Measurements from ENCODE around the gene EPGN. TPM values are rescaled to one million over a fixed set of nuclear protein-coding genes. Genes with fewer than 3 reads are reported as not detected.

EPGN gene
- total and polyA plus RNA-seq, 2 donors (not counting 1 experiment from before 2014, with no cell fraction given), result 0.32 TPM; not detected in 1

DNA sequence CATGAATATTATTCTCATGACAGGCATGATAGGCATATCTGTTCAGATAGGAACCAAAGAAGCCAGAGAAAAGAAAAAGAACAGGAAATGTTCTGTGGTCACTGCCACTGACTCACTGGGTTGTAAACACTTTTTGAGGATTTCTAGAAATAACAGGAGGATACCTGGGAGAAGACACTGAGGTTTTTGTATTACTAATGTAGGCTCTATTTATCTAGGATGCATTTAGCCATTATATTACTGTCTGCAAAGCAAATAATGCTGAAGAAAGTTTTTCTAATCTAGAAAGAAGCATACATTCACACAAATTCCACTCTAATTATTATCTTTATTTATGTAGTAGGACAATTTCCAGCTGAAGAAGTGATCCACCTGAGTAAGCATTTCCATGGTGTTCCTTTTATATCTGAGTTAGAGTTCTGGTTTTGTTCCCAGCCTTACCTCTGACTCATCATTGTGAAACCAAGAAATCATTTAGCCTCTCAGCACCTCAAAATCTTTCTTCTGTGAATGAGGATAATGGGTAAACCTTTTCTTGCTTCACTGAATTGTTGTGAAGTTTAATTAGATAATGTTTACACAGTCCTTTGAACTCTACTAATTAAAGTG lies 40.2 kb upstream of the EPGN start:
- no peaks in the 10 kb centered on the region for H3K9me3 ChIP-seq (ENCODE audit: control extremely low read depth in 1 of 3, control insufficient read depth in 2 of 3, insufficient read depth in 1 of 3, low read length in 2 of 3)
- no peak overlapping the region for H3K27ac ChIP-seq (ENCODE audit: low read length in 2 of 2)
- TF ChIP-seq EZH2 (IDR thresholded peaks at IDR 0.05; ENCODE audit: borderline replicate concordance, insufficient read depth, low read depth, low read length, poor library complexity, severe bottlenecking), result no peak
- TF ChIP-seq, protein P1, sequence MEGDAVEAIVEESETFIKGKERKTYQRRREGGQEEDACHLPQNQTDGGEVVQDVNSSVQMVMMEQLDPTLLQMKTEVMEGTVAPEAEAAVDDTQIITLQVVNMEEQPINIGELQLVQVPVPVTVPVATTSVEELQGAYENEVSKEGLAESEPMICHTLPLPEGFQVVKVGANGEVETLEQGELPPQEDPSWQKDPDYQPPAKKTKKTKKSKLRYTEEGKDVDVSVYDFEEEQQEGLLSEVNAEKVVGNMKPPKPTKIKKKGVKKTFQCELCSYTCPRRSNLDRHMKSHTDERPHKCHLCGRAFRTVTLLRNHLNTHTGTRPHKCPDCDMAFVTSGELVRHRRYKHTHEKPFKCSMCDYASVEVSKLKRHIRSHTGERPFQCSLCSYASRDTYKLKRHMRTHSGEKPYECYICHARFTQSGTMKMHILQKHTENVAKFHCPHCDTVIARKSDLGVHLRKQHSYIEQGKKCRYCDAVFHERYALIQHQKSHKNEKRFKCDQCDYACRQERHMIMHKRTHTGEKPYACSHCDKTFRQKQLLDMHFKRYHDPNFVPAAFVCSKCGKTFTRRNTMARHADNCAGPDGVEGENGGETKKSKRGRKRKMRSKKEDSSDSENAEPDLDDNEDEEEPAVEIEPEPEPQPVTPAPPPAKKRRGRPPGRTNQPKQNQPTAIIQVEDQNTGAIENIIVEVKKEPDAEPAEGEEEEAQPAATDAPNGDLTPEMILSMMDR (IDR thresholded peaks at IDR 0.05), result no peak
- intact Hi-C loops (cut with micrococcal nuclease), result no loop called here
- no peak for DNase-seq
- no peak overlapping the region for H3K4me3 Mint-ChIP-seq
- H3K27me3 Mint-ChIP-seq, result no peaks in the 10 kb centered on the region
- POLR2A ChIA-PET, result no interaction called here
- no peaks in the 10 kb centered on the region for H3K4me1 Mint-ChIP-seq
- ATAC-seq (ENCODE audit: low read depth), result no peak
- no peaks in the 10 kb centered on the region for H3K36me3 ChIP-seq (replicated peaks in 1 of 2; ENCODE audit: control extremely low read depth in 1 of 2, control insufficient read depth in 1 of 2, extremely low read depth in 1 of 2, insufficient read depth in 2 of 2, low read length in 1 of 2)
- no peaks in the 10 kb centered on the region for H3K4me1 ChIP-seq (ENCODE audit: control insufficient read depth in 2 of 2, insufficient read depth in 2 of 2, low read length in 2 of 2)
- H3K9me3 Mint-ChIP-seq (ENCODE audit: insufficient read depth), result no peaks in the 10 kb centered on the region
- no peaks in the 10 kb centered on the region for H3K79me2 ChIP-seq (ENCODE audit: control insufficient read depth, insufficient read depth, low read length)
- H3K4me3 ChIP-seq (ENCODE audit: control extremely low read depth in 1 of 5, extremely low read depth in 1 of 5, insufficient read depth in 1 of 5, low read depth in 2 of 5, low read length in 4 of 5), result no peak overlapping the region
- no peaks in the 10 kb centered on the region for H4K20me1 ChIP-seq (ENCODE audit: control insufficient read depth, insufficient read depth, low read length, poor library complexity, severe bottlenecking)
- H2AFZ ChIP-seq (ENCODE audit: insufficient read depth, low read depth, low read length, poor library complexity, severe bottlenecking), result no peak overlapping the region
- CTCF ChIA-PET, result no interaction called here
- H3K4me2 ChIP-seq (replicated peaks; ENCODE audit: low read depth, low read length, poor library complexity, severe bottlenecking), result no peak overlapping the region
- no peak overlapping the region for H3K27ac Mint-ChIP-seq
- no peak overlapping the region for H3K9ac ChIP-seq (ENCODE audit: low read length)
- H3K27me3 ChIP-seq (replicated peaks in 1 of 4; ENCODE audit: control extremely low read depth in 1 of 4, control insufficient read depth in 3 of 4, insufficient read depth in 4 of 4, low read length in 3 of 4), result no peaks in the 10 kb centered on the region

DNA sequence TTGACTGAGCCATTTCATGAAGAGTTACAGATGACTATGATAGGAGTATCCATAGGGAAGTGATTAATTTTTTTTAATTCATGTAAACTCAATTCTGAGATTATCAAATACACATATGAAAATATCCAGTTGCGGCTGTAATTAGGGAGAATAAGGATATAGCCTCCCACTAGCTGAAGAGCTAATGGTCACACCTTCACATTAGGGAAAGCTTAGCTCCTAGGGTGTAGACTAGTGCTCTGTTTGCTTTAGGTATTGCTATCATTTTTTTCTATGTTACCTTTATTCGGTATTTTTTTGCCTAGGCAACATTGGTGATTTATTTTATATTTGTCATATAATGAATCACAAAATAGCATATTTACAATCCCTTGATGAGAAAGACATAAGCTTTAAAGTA lies 39.6 kb upstream of the EPGN start:
- no peaks in the 10 kb centered on the region for H4K20me1 ChIP-seq (ENCODE audit: control insufficient read depth, insufficient read depth, low read length, poor library complexity, severe bottlenecking)
- DNase-seq, result no peak
- WGBS (ENCODE audit: insufficient coverage), result no CpG with 5 or more reads among the region's 2 CpGs

More for the DNA sequence above, 39.6 kb upstream of the EPGN start:
- Mint-ChIP-seq H3K9me3 (ENCODE audit: insufficient read depth) (no peaks in the 10 kb centered on the region), H3K27ac (no peak overlapping the region), H3K27me3 (no peaks in the 10 kb centered on the region), H3K4me3 (no peak overlapping the region), H3K4me1 (no peaks in the 10 kb centered on the region)
- intact Hi-C loops (cut with micrococcal nuclease), result no loop called here
- Histone ChIP-seq H2AFZ (ENCODE audit: insufficient read depth, low read depth, low read length, poor library complexity, severe bottlenecking) (no peak overlapping the region), H3K36me3 (replicated peaks in 1 of 2; ENCODE audit: control extremely low read depth in 1 of 2, control insufficient read depth in 1 of 2, extremely low read depth in 1 of 2, insufficient read depth in 2 of 2, low read length in 1 of 2) (no peaks in the 10 kb centered on the region), H3K79me2 (ENCODE audit: control insufficient read depth, insufficient read depth, low read length) (no peaks in the 10 kb centered on the region), H3K27me3 (replicated peaks in 1 of 4; ENCODE audit: control extremely low read depth in 1 of 4, control insufficient read depth in 3 of 4, insufficient read depth in 4 of 4, low read length in 3 of 4) (no peaks in the 10 kb centered on the region), H3K4me2 (replicated peaks; ENCODE audit: low read depth, low read length, poor library complexity, severe bottlenecking) (no peak overlapping the region), H3K4me1 (ENCODE audit: control insufficient read depth in 2 of 2, insufficient read depth in 2 of 2, low read length in 2 of 2) (no peaks in the 10 kb centered on the region), H3K9ac (ENCODE audit: low read length) (no peak overlapping the region), H3K27ac (ENCODE audit: low read length in 2 of 2) (no peak overlapping the region), H3K4me3 (ENCODE audit: control extremely low read depth in 1 of 5, extremely low read depth in 1 of 5, insufficient read depth in 1 of 5, low read depth in 2 of 5, low read length in 4 of 5) (no peak overlapping the region), H3K9me3 (ENCODE audit: control extremely low read depth in 1 of 3, control insufficient read depth in 2 of 3, insufficient read depth in 1 of 3, low read length in 2 of 3) (no peaks in the 10 kb centered on the region)
- no peak for TF ChIP-seq EZH2 (IDR thresholded peaks at IDR 0.05; ENCODE audit: borderline replicate concordance, insufficient read depth, low read depth, low read length, poor library complexity, severe bottlenecking)
- TF ChIP-seq, protein P1 (IDR thresholded peaks at IDR 0.05), result no peak
- ChIA-PET CTCF (no interaction called here), POLR2A (no interaction called here)
- no peak for ATAC-seq (ENCODE audit: low read depth)

Measured in B cell (primary cell).